Measurements from ENCODE around the gene STUB1. TPM values are rescaled to one million over a fixed set of nuclear protein-coding genes. Genes with fewer than 3 reads are reported as not detected.

Gene STUB1
- polyA plus RNA-seq, 2 of the 4 experiments (the other 2 are of a cell fraction) = 60.6 to 93.5 TPM

- Histone ChIP-seq H3K9me3 (no peaks in the 10 kb centered on the region), H3K4me1 (peaks cover 25% of the 10 kb centered on the region; the same call in 2 of the 3 replicates), H3K4me3 (no peak overlapping the region), H3K27ac (no peak overlapping the region), H3K4me2 (no peak overlapping the region)
- no peak for ATAC-seq
- CTCF ChIA-PET = interaction anchor here (2.2 to 2.3 kb wide), 2 partner anchors 19 to 23 kb away, joined by 5 to 13 read pairs; no protein-coding TSS in a partner anchor
- DNase-seq (ENCODE audit: low read depth in 1 of 2, low spot score in 1 of 2) = no peak
- TF ChIP-seq RAD21 (conservative IDR thresholded peaks at IDR 0.05 in 1 of 2, IDR thresholded peaks at IDR 0.05 in 1 of 2) (no peak), MAFK (IDR thresholded peaks at IDR 0.05; ENCODE audit: partially characterized antibody) (no peak), HES2 (IDR thresholded peaks at IDR 0.05) (no peak), BHLHE40 (IDR thresholded peaks at IDR 0.05; ENCODE audit: low read depth, low read length) (no peak), SREBF2 (IDR thresholded peaks at IDR 0.05) (no peak), RARB (CRISPR knock-in tag; IDR thresholded peaks at IDR 0.05) (no peak), HMGXB4 (CRISPR knock-in tag; IDR thresholded peaks at IDR 0.05; ENCODE audit: borderline replicate concordance) (no peak), ELK1 (IDR thresholded peaks at IDR 0.05; ENCODE audit: low read depth, low read length) (no peak), HOXB5 (CRISPR knock-in tag; IDR thresholded peaks at IDR 0.05) (no peak), ZFP36 (IDR thresholded peaks at IDR 0.05; ENCODE audit: borderline replicate concordance, partially characterized antibody) (no peak), POLR2A (IDR thresholded peaks at IDR 0.05; ENCODE audit: low read length) (no peak)
- POLR2A ChIA-PET = no interaction called here
- 56% methylated on average over 10 of the region's 10 CpGs for WGBS (ENCODE audit: missing lambda C conversion rate)
- FAIRE-seq = no peak
Observed at GRCh38 chr16:692356-693108, 12.3 kb downstream of the STUB1 start.

- CTCF ChIA-PET = interaction anchor here (2.2 to 2.3 kb wide), 2 partner anchors 18 to 22 kb away, joined by 5 to 13 read pairs; no protein-coding TSS in a partner anchor
- TF ChIP-seq NR3C1 (IDR thresholded peaks at IDR 0.05) (no peak), HDAC2 (IDR thresholded peaks at IDR 0.05) (no peak), PHF8 (IDR thresholded peaks at IDR 0.05; ENCODE audit: borderline replicate concordance, low read depth) (no peak), ZC3H11A (IDR thresholded peaks at IDR 0.05) (no peak), HMGXB4 (CRISPR knock-in tag; IDR thresholded peaks at IDR 0.05; ENCODE audit: borderline replicate concordance) (no peak), CTCF (IDR thresholded peaks at IDR 0.05) (no peak), BHLHE40 (IDR thresholded peaks at IDR 0.05; ENCODE audit: low read depth, low read length) (no peak), RNF2 (IDR thresholded peaks at IDR 0.05; ENCODE audit: borderline replicate concordance, low read depth) (no peak), ESRRA (IDR thresholded peaks at IDR 0.05; ENCODE audit: borderline replicate concordance, low read length) (no peak), CBX2 (IDR thresholded peaks at IDR 0.05; ENCODE audit: borderline replicate concordance, low read depth) (no peak), HOXB5 (CRISPR knock-in tag; IDR thresholded peaks at IDR 0.05) (no peak), KDM1A (IDR thresholded peaks at IDR 0.05; ENCODE audit: low read depth) (no peak), RFX5 (IDR thresholded peaks at IDR 0.05) (no peak), SREBF2 (IDR thresholded peaks at IDR 0.05) (no peak)
- Histone ChIP-seq H3K9me3 (no peaks in the 10 kb centered on the region), H3K4me1 (peaks cover 25% of the 10 kb centered on the region; the same call in 2 of the 3 replicates), H3K4me2 (no peak overlapping the region), H3K4me3 (no peak overlapping the region), H3K27ac (no peak overlapping the region)
- no peak for FAIRE-seq
- POLR2A ChIA-PET = no interaction called here
- no peak for ATAC-seq
- 89% methylated on average over 12 of the region's 22 CpGs for WGBS (ENCODE audit: missing lambda C conversion rate)
- DNase-seq (ENCODE audit: low read depth in 1 of 2, low spot score in 1 of 2) = no peak
Observed at GRCh38 chr16:693364-693763, 13.2 kb downstream of the STUB1 start.
